HCT116 (cell line): Measurements from ENCODE around the gene IER5L. TPM values are rescaled to one million over a fixed set of nuclear protein-coding genes. Genes with fewer than 3 reads are reported as not detected.

ENCODE experiments used
- ATAC-seq: fragments of 200-7000 bp; cut with Tn5 transposase; 2 replicates; pipeline ENCODE4 v1.9.1; 2020; ENCODE audit warnings: mild to moderate bottlenecking, moderate library complexity
- BruUV-seq: library from RNA; stranded (reverse); fragments of 400-500 nt; replicated peaks from 2 replicates; lab custom pipeline; 2021; lab: Mats Ljungman, UMichigan
- CTCF ChIA-PET: fragments of 300-600 bp; sonication (Branson Sonifier 250); formaldehyde crosslinking; loops from one replicate; lab custom pipeline; 2021; ENCODE audit warnings: antibody characterized with exemption; lab: Charles Lee
- POLR2A ChIA-PET: fragments of 300-600, 350-600 bp; sonication (Branson Sonifier 250); formaldehyde crosslinking; loops from one replicate; lab custom pipeline; 2021; ENCODE audit warnings: antibody characterized with exemption; lab: Charles Lee
- RAD21 ChIA-PET, 2 experiments: fragments of 300-600 bp; sonication (Branson Sonifier 250); formaldehyde crosslinking; loops; one replicate each; lab custom pipeline; 2023; ENCODE audit warnings: low total read pairs in 2 of 2; ENCODE audit not compliant: uncharacterized antibody in 2 of 2, unreplicated experiment in 2 of 2, low non-redundant PET in 1 of 2; lab: Charles Lee
- DNase-seq: peaks from one replicate; pipeline ENCODE4 v3.0.0-alpha.2; 2010; ENCODE audit warnings: low read depth, low spot score
- H2AFZ ChIP-seq: fragments of 200-600 bp; shearing (Covaris generic), sonication (generic); 2 replicates; pipeline ENCODE4 v1.6.1; 2017; ENCODE audit warnings: low read depth, mixed run types, mixed read lengths, antibody characterized with exemption, low read length; ENCODE audit not compliant: poor library complexity, severe bottlenecking
- H3K27ac ChIP-seq: 2 replicates; pipeline ENCODE4 v1.5.1; 2012; ENCODE audit warnings: low read depth, low read length
- H3K27me3 ChIP-seq: fragments of 200-600 bp; sonication (generic); 2 replicates; pipeline ENCODE4 v1.6.1; 2016; ENCODE audit warnings: mixed run types, low read length, mixed read lengths; ENCODE audit not compliant: insufficient read depth
- H3K36me3 ChIP-seq, 2 experiments: fragments of 200-500 bp in 1 of 2; fragments of 200-600 bp in 1 of 2; sonication (Bioruptor generic) in 1 of 2; sonication (generic) in 1 of 2; 2 replicates each; pipeline versions ENCODE4 v1.5.1 to v1.6.1; 2014 to 2016; ENCODE audit warnings: low read length in 2 of 2, inconsistent platforms in 1 of 2, mixed read lengths in 1 of 2, mixed run types in 1 of 2; ENCODE audit not compliant: insufficient read depth in 2 of 2, control insufficient read depth in 1 of 2
- H3K4me1 ChIP-seq, 2 experiments: fragments of 200-600 bp in 1 of 2; sonication (generic) in 1 of 2; 2 replicates each; pipeline versions ENCODE4 v1.5.1 to v1.6.1; 2012 to 2017; ENCODE audit warnings: low read length in 2 of 2, inconsistent platforms in 1 of 2, mild to moderate bottlenecking in 1 of 2, mixed read lengths in 1 of 2, mixed run types in 1 of 2, moderate library complexity in 1 of 2; ENCODE audit not compliant: insufficient read depth in 2 of 2, control insufficient read depth in 1 of 2
- H3K4me2 ChIP-seq: fragments of 200-600 bp; sonication (generic); 2 replicates; pipeline ENCODE4 v1.6.1; 2017; ENCODE audit warnings: mixed run types, low read length, mixed read lengths
- H3K4me3 ChIP-seq, 2 experiments: fragments of 200-600 bp in 1 of 2; sonication (generic) in 1 of 2; replicated peaks in 1 of 2; 2 replicates each; pipeline ENCODE4 v1.5.1; 2011 to 2016; ENCODE audit warnings: low read length in 2 of 2, control low read depth in 1 of 2, low read depth in 1 of 2, mild to moderate bottlenecking in 1 of 2, mixed read lengths in 1 of 2, mixed run types in 1 of 2
- H3K79me2 ChIP-seq: fragments of 200-600 bp; sonication (generic); 2 replicates; pipeline ENCODE4 v1.6.1; 2017; ENCODE audit warnings: mild to moderate bottlenecking, mixed run types, low read length, moderate library complexity, mixed read lengths; ENCODE audit not compliant: insufficient read depth
- H3K9ac ChIP-seq: fragments of 200-600 bp; sonication (generic); 2 replicates; pipeline ENCODE4 v1.6.1; 2016; ENCODE audit warnings: low read length, mixed read lengths
- H3K9me2 ChIP-seq: fragments of 200-600 bp; sonication (generic), shearing (Covaris generic); 2 replicates; pipeline ENCODE4 v1.6.1; 2017; ENCODE audit warnings: mixed run types, mild to moderate bottlenecking, moderate library complexity; ENCODE audit not compliant: insufficient read depth
- H3K9me3 ChIP-seq, 2 experiments: fragments of 200-500 bp in 1 of 2; fragments of 200-600 bp in 1 of 2; sonication (Bioruptor generic) in 1 of 2; sonication (generic) in 1 of 2; 2 replicates each; pipeline ENCODE4 v1.6.1; 2014 to 2017; ENCODE audit warnings: low read length in 2 of 2, mixed read lengths in 2 of 2, inconsistent platforms in 1 of 2, low read depth in 1 of 2, mild to moderate bottlenecking in 1 of 2, mixed run types in 1 of 2, moderate library complexity in 1 of 2; ENCODE audit not compliant: control insufficient read depth in 1 of 2, insufficient read depth in 1 of 2
- H4K20me1 ChIP-seq: fragments of 200-600 bp; sonication (generic), shearing (Covaris generic); 2 replicates; pipeline ENCODE4 v1.6.1; 2017; ENCODE audit warnings: mixed run types, mild to moderate bottlenecking, moderate library complexity; ENCODE audit not compliant: insufficient read depth
- CBX3 ChIP-seq: IDR thresholded peaks from 2 replicates; pipeline ENCODE4 v1.6.1; 2012; ENCODE audit warnings: low read depth
- CEBPB ChIP-seq: IDR thresholded peaks from 2 replicates; pipeline ENCODE4 v1.6.1; 2012; ENCODE audit warnings: low read depth
- EZH2 ChIP-seq: fragments of 200-600 bp; sonication (generic); IDR thresholded peaks from 2 replicates; pipeline ENCODE4 v1.6.1; 2017; ENCODE audit warnings: antibody characterized with exemption, mixed run types
- EZH2phosphoT487 ChIP-seq: fragments of 200-600 bp; IDR thresholded peaks from 2 replicates; pipeline ENCODE4 v1.6.1; 2018; ENCODE audit warnings: antibody characterized with exemption, borderline replicate concordance
- POLR2A ChIP-seq: IDR thresholded peaks from 2 replicates; pipeline ENCODE4 v1.7.0; 2011; ENCODE audit warnings: borderline replicate concordance; ENCODE audit not compliant: insufficient read depth, insufficient read length; ENCODE audit errors: extremely low read depth
- POLR2AphosphoS5 ChIP-seq: IDR thresholded peaks from 2 replicates; pipeline ENCODE4 v1.6.1; 2011; ENCODE audit warnings: mild to moderate bottlenecking, low read depth, low read length, moderate library complexity
- RAD21 ChIP-seq: IDR thresholded peaks from 2 replicates; pipeline ENCODE4 v1.6.1; 2012; ENCODE audit warnings: low read depth, mild to moderate bottlenecking
- SP1 ChIP-seq: IDR thresholded peaks from 2 replicates; pipeline ENCODE4 v1.6.1; 2012; ENCODE audit warnings: low read depth
- SRF ChIP-seq: IDR thresholded peaks from 2 replicates; pipeline ENCODE4 v1.6.1; 2012; ENCODE audit warnings: low read depth
- YY1 ChIP-seq: IDR thresholded peaks from 2 replicates; pipeline ENCODE4 v1.6.1; 2011; ENCODE audit warnings: low read length, low read depth, moderate library complexity, mild to moderate bottlenecking; ENCODE audit not compliant: insufficient replicate concordance; ENCODE audit errors: extremely low read depth
- ZFX ChIP-seq: fragments of 450-650 bp; IDR thresholded peaks from 2 replicates; pipeline ENCODE4 v1.6.1; 2017
- ZNF274 ChIP-seq: fragments of 200-500 bp; sonication (Bioruptor generic); IDR thresholded peaks from 2 replicates; pipeline ENCODE4 v1.6.1; 2014; ENCODE audit warnings: mild to moderate bottlenecking, low read depth, low read length, inconsistent platforms
- intact Hi-C: fragments of 100-400 bp; cut with micrococcal nuclease; formaldehyde crosslinking; loops from 2 replicates; pipeline ENCODE4 v1.10.0; 2022
- total RNA-seq: library from RNA; stranded (reverse); gene quantifications from one replicate; pipeline ENCODE4 v1.2.1, GENCODE V29; 2021; ENCODE audit not compliant: unreplicated experiment
- TF ChIP-seq, protein P1 (sequence below): IDR thresholded peaks from 2 replicates; pipeline ENCODE4 v1.6.1; 2012; ENCODE audit warnings: low read depth
- TF ChIP-seq, protein P2 (sequence below): IDR thresholded peaks from 2 replicates; pipeline ENCODE4 v1.6.1; 2012
- TF ChIP-seq, protein P3 (sequence below): IDR thresholded peaks from 2 replicates; pipeline ENCODE4 v1.6.1; 2011; ENCODE audit warnings: mild to moderate bottlenecking, low read length, moderate library complexity; ENCODE audit not compliant: insufficient replicate concordance; ENCODE audit errors: extremely low read depth

The IER5L gene
- total RNA-seq, 1 experiment from 2014 or later, result 195 TPM

DNA sequence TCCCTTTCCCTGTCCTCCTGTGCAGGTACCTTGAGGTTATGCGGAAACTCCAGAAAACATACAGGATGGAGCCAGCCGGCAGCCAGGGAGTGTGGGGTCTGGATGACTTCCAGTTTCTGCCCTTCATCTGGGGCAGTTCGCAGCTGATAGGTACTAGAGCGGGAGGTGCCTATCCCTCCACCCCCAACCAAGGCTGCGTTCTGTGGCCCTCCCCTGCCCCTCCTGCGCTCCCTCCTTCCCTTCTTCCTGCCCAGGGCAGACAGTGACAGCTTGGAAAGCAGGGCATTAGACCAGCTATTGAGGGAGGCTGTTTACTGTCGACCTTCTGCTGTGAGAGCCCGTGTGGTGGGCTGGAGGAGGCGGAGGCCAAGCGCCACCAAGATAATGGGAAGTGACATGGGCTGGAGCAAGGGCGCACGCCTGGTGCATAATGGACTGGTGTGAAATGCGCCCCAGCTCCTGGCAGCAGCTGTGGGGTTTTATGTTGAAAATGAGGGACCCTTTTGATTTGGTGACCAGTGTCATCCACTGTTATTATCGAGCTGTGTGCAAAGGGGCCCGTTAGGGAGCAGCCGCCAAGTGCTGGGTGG, 41.5 kb downstream of the IER5L start:
- TF ChIP-seq POLR2A (no peak), EZH2phosphoT487 (no peak), RAD21 (no peak), ZNF274 (no peak), POLR2AphosphoS5 (no peak), SRF (no peak), EZH2 (no peak), CEBPB (no peak), YY1 (no peak), SP1 (no peak), CBX3 (no peak), ZFX (no peak)
- TF ChIP-seq, protein P1, sequence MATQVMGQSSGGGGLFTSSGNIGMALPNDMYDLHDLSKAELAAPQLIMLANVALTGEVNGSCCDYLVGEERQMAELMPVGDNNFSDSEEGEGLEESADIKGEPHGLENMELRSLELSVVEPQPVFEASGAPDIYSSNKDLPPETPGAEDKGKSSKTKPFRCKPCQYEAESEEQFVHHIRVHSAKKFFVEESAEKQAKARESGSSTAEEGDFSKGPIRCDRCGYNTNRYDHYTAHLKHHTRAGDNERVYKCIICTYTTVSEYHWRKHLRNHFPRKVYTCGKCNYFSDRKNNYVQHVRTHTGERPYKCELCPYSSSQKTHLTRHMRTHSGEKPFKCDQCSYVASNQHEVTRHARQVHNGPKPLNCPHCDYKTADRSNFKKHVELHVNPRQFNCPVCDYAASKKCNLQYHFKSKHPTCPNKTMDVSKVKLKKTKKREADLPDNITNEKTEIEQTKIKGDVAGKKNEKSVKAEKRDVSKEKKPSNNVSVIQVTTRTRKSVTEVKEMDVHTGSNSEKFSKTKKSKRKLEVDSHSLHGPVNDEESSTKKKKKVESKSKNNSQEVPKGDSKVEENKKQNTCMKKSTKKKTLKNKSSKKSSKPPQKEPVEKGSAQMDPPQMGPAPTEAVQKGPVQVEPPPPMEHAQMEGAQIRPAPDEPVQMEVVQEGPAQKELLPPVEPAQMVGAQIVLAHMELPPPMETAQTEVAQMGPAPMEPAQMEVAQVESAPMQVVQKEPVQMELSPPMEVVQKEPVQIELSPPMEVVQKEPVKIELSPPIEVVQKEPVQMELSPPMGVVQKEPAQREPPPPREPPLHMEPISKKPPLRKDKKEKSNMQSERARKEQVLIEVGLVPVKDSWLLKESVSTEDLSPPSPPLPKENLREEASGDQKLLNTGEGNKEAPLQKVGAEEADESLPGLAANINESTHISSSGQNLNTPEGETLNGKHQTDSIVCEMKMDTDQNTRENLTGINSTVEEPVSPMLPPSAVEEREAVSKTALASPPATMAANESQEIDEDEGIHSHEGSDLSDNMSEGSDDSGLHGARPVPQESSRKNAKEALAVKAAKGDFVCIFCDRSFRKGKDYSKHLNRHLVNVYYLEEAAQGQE, result no peak
- TF ChIP-seq, protein P2, sequence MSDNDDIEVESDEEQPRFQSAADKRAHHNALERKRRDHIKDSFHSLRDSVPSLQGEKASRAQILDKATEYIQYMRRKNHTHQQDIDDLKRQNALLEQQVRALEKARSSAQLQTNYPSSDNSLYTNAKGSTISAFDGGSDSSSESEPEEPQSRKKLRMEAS, result no peak
- TF ChIP-seq, protein P3, sequence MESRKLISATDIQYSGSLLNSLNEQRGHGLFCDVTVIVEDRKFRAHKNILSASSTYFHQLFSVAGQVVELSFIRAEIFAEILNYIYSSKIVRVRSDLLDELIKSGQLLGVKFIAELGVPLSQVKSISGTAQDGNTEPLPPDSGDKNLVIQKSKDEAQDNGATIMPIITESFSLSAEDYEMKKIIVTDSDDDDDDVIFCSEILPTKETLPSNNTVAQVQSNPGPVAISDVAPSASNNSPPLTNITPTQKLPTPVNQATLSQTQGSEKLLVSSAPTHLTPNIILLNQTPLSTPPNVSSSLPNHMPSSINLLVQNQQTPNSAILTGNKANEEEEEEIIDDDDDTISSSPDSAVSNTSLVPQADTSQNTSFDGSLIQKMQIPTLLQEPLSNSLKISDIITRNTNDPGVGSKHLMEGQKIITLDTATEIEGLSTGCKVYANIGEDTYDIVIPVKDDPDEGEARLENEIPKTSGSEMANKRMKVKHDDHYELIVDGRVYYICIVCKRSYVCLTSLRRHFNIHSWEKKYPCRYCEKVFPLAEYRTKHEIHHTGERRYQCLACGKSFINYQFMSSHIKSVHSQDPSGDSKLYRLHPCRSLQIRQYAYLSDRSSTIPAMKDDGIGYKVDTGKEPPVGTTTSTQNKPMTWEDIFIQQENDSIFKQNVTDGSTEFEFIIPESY, result no peak
- H3K9me2 ChIP-seq, result no peaks in the 10 kb centered on the region
- H3K9me3 ChIP-seq, result no peaks in the 10 kb centered on the region
- no peak overlapping the region for H3K4me2 ChIP-seq
- peaks cover 4 to 8% of the 10 kb centered on the region in 2 experiments; a peak in 2 of 4 replicates for H3K36me3 ChIP-seq
- H3K27ac ChIP-seq, result no peak overlapping the region
- ChIA-PET RAD21 (no interaction called here), POLR2A (interaction anchor here (0.5 to 1.6 kb wide), 2 partner anchors 38 to 472 kb away, joined by 3 to 4 read pairs; no protein-coding TSS in a partner anchor), CTCF (interaction anchor here (1.0 to 6.0 kb wide), 3 partner anchors 481 to 640 kb away, joined by 3 to 77 read pairs (median 3); partner anchors contain the start of gene NTMT1)
- H3K9ac ChIP-seq, result 0 out of 2 replicates have a peak overlapping the region, but pooled peaks have one; percentile 4
- H3K4me3 ChIP-seq, result no peak overlapping the region
- no peak overlapping the region for H2AFZ ChIP-seq
- H3K27me3 ChIP-seq, result no peaks in the 10 kb centered on the region
- DNase-seq (no peak), ATAC-seq (no peak)
- H3K79me2 ChIP-seq, result peaks cover 12% of the 10 kb centered on the region
- no peaks in the 10 kb centered on the region for H4K20me1 ChIP-seq
- BruUV-seq, result no TSS peak
- peaks cover 28 to 59% of the 10 kb centered on the region in 2 experiments for H3K4me1 ChIP-seq
- intact Hi-C loops, result loop anchor here (5.0 kb wide), 1 partner anchor 431 kb away; no protein-coding TSS in a partner anchor
